ENCODE measurements around the gene SDK1.
A peak's percentile ranks its signal among the peaks of the same experiment; 100 is the strongest.

GRCh38 chr7:3888096-3888495 lies 587.0 kb downstream of the SDK1 start:
- no peak for TF ChIP-seq CTCF (tag by site-specific recombination; IDR thresholded peaks at IDR 0.05)
- TF ChIP-seq ZNF560 (tag by site-specific recombination; IDR thresholded peaks at IDR 0.05; ENCODE audit: borderline replicate concordance), result no peak
- no peak for TF ChIP-seq ZNF624 (tag by site-specific recombination; IDR thresholded peaks at IDR 0.05)
- no peak for TF ChIP-seq ZNF274 (IDR thresholded peaks at IDR 0.05; ENCODE audit: low read length)
- no peak for TF ChIP-seq ZNF274 (tag by site-specific recombination; IDR thresholded peaks at IDR 0.05; ENCODE audit: borderline replicate concordance)
- no peak for TF ChIP-seq ZNF555 (tag by site-specific recombination; conservative IDR thresholded peaks at IDR 0.05)
- TF ChIP-seq, protein P1, sequence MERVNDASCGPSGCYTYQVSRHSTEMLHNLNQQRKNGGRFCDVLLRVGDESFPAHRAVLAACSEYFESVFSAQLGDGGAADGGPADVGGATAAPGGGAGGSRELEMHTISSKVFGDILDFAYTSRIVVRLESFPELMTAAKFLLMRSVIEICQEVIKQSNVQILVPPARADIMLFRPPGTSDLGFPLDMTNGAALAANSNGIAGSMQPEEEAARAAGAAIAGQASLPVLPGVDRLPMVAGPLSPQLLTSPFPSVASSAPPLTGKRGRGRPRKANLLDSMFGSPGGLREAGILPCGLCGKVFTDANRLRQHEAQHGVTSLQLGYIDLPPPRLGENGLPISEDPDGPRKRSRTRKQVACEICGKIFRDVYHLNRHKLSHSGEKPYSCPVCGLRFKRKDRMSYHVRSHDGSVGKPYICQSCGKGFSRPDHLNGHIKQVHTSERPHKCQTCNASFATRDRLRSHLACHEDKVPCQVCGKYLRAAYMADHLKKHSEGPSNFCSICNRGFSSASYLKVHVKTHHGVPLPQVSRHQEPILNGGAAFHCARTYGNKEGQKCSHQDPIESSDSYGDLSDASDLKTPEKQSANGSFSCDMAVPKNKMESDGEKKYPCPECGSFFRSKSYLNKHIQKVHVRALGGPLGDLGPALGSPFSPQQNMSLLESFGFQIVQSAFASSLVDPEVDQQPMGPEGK (tag by site-specific recombination; IDR thresholded peaks at IDR 0.05), result no peak
- peak; percentile 75 for TF ChIP-seq EGR2 (tag by site-specific recombination; IDR thresholded peaks at IDR 0.05; ENCODE audit: low read depth)
- TF ChIP-seq ZBTB8A (tag by site-specific recombination; IDR thresholded peaks at IDR 0.05), result no peak
- TF ChIP-seq SP2 (tag by site-specific recombination; IDR thresholded peaks at IDR 0.05), result no peak
- TF ChIP-seq ZNF549 (tag by site-specific recombination; IDR thresholded peaks at IDR 0.05), result no peak
- TF ChIP-seq, protein P2, sequence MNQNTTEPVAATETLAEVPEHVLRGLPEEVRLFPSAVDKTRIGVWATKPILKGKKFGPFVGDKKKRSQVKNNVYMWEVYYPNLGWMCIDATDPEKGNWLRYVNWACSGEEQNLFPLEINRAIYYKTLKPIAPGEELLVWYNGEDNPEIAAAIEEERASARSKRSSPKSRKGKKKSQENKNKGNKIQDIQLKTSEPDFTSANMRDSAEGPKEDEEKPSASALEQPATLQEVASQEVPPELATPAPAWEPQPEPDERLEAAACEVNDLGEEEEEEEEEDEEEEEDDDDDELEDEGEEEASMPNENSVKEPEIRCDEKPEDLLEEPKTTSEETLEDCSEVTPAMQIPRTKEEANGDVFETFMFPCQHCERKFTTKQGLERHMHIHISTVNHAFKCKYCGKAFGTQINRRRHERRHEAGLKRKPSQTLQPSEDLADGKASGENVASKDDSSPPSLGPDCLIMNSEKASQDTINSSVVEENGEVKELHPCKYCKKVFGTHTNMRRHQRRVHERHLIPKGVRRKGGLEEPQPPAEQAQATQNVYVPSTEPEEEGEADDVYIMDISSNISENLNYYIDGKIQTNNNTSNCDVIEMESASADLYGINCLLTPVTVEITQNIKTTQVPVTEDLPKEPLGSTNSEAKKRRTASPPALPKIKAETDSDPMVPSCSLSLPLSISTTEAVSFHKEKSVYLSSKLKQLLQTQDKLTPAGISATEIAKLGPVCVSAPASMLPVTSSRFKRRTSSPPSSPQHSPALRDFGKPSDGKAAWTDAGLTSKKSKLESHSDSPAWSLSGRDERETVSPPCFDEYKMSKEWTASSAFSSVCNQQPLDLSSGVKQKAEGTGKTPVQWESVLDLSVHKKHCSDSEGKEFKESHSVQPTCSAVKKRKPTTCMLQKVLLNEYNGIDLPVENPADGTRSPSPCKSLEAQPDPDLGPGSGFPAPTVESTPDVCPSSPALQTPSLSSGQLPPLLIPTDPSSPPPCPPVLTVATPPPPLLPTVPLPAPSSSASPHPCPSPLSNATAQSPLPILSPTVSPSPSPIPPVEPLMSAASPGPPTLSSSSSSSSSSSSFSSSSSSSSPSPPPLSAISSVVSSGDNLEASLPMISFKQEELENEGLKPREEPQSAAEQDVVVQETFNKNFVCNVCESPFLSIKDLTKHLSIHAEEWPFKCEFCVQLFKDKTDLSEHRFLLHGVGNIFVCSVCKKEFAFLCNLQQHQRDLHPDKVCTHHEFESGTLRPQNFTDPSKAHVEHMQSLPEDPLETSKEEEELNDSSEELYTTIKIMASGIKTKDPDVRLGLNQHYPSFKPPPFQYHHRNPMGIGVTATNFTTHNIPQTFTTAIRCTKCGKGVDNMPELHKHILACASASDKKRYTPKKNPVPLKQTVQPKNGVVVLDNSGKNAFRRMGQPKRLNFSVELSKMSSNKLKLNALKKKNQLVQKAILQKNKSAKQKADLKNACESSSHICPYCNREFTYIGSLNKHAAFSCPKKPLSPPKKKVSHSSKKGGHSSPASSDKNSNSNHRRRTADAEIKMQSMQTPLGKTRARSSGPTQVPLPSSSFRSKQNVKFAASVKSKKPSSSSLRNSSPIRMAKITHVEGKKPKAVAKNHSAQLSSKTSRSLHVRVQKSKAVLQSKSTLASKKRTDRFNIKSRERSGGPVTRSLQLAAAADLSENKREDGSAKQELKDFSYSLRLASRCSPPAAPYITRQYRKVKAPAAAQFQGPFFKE (tag by site-specific recombination; IDR thresholded peaks at IDR 0.05; ENCODE audit: borderline replicate concordance), result no peak

Measured in HEK293 (cell line).